T-helper 1 cell (primary cell): ENCODE results near the gene NRXN2.
A peak's percentile ranks its signal among the peaks of the same experiment; 100 is the strongest.
"Not testable (repeated sequence)": the region's sequence is repeated elsewhere in the genome, so short reads cannot be mapped to it uniquely, and the experiment has no call there.

Experiments
- DNase-seq, 5 donors: peaks; one replicate each; pipeline ENCODE4 v3.0.0-alpha.2; 2012 to 2020

Gene NRXN2

GRCh38 chr11:64582885-64583284 lies 140.1 kb downstream of the NRXN2 start:
- no peak for DNase-seq

DNA sequence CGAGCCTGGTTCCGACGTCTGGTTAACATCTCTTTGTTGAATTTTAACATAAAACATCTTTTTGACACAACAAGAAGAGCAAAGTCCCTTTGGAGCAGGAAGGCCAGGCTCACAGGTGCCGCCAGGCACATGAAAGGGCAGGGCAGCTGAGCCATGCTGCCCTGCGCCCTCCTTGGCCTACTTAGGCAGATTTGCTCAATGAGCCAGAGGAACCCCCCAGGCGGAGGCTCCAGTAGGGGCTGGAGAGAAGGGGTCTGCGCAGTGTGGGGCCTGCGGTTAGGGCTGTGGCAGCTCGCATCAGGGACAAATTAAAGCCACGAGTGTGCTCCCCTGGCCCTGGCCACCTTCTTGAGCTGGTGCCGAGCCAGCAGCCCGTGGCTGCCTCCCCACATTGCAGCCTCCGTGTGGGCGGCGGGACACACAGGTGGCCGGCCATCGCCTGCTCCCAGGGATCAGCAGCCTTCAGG lies 141.9 kb downstream of the NRXN2 start:
- DNase-seq = no peak

DNA sequence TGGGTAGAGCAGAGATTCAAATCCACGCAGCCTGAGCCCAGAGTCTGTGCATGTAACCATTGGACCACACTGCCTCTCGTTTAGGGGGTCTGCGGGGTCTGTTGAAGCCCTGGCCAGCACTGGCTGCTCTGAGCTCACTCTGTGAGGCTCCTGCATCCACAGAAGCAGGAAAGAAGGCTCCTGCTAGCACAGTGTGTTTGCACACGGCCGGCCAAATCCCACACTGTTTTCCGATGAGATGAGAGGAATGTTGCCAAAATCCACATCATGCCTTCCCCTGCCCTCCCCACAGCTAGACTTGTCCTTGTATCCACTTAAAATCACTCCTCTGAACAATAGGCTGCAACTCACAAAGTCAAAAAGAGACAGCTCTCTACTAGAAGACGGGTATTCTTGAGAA lies 142.6 kb downstream of the NRXN2 start:
- no peak for DNase-seq

GRCh38 chr11:64577202-64577601 lies 145.8 kb downstream of the NRXN2 start:
- DNase-seq = no peak

DNA sequence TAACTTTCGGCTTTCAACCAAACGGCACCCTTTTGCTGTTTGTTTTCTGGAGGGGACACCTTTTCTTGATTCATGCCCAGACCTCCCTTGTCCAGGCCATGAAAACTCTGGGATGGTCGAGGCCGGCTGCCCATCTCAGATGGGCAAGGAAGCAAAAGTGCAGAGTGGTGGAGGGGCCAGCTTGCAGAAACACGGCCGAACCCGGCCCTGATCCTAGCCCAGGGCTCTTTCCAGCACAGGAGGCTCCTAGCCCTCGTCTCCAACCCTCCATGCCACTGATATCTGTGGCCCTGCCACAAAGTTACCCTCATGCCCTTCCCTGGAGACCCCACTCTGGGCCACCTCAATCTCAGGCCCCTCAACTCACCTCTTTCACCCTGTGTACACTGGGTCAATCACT lies 150.9 kb downstream of the NRXN2 start:
- DNase-seq = no peak

DNA sequence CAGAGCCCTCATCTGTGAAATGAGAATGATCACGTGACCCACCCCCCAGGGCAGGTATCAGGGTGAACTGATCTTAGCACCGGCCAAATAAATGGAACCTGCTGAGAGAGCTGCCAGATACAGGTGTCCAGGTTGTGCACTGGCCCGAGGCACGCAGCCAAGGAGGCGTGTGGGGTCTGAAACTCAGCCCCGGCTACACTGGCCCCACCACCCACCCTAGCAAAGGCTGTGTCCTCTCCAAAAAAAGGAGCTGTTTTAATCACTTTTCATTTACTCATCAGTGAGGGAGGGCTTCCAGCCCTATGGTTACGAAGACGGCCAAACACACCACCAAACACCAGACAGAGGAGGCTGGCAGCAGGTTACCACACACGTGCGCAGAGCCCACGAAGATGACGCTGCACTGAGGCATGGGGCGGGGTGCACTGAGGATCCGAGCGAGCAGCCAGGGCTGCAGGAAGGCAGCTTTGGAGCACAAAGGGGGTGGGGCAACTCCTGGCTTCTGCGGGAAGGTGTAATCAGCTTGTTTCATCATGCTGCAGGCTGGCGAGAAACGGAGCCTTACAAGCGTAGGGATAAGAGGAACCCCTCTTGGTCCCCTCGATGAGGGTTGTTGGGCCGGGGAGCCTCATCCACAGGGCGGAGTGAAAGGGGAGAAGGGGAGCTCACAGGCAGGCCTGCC lies 151.4 kb downstream of the NRXN2 start:
- no peak for DNase-seq

DNA sequence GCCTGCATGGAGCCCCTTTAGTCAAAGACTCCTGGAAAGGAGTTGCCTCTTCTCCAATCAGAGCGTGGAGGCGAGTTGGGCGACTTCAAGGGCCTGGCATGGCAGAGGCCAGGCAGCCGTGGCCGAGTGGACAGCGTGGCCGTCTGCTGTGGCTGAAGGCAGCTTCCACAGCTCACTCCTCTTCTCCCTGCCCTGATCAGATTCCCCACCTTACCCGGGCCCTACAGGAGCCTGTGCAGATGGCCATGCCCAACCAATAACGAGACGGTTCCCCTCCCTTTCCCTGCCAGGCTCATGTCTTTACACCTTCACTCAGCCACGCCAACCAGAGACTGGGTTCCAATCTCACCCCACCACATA lies 152.0 kb downstream of the NRXN2 start:
- DNase-seq = no peak

DNA sequence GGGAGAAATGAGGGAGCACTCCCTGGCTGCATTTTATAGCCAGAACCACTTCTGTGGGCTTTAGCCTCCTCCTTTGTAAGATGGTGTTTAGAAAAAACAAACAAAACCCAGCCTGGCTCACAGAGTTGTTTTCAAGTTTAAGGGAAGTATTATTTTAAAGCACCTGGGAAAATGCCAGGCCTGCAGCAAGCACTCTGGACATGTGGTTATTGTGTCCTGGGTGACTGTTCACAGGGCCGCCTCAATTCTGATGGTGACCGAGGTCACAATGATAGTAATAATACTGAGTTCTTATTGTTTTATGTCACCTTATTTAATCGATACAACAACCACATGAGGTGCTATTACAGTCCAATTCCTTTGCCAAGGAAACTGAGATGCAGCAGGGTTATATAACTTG lies 152.7 kb downstream of the NRXN2 start:
- no peak for DNase-seq

- DNase-seq = no peak
These were observed 153.6 kb downstream of the NRXN2 start for GRCh38 chr11:64569300-64569970.

- DNase-seq = no peak
These were observed 154.3 kb downstream of the NRXN2 start for GRCh38 chr11:64568584-64569140.

DNA sequence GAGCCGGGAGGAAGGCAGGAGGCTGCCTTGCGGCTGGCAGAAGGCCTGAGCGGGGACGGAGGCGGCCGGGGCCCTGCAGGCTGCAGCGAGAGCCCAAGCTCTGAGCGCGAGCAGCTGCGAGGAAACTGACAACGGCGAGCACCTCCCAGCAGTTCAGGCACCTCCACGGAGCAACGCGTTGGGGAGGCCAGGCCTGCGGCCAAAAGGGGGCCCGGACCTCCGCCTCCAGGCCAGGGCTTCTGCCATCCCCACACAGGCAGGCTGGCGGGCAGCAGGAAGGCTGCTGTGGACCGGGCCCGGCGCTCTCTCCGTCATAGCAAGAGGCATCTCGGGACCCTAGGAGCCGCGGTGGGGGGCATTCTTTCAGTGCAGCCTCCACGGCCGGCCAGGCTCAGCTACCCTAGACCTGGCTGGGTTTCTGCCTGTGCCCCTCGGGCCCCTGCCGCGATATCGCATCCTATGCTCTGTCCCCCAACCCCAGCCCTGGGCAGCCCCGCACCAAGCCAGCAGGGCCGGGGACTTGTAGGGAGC lies 154.9 kb downstream of the NRXN2 start:
- DNase-seq = no peak

DNA sequence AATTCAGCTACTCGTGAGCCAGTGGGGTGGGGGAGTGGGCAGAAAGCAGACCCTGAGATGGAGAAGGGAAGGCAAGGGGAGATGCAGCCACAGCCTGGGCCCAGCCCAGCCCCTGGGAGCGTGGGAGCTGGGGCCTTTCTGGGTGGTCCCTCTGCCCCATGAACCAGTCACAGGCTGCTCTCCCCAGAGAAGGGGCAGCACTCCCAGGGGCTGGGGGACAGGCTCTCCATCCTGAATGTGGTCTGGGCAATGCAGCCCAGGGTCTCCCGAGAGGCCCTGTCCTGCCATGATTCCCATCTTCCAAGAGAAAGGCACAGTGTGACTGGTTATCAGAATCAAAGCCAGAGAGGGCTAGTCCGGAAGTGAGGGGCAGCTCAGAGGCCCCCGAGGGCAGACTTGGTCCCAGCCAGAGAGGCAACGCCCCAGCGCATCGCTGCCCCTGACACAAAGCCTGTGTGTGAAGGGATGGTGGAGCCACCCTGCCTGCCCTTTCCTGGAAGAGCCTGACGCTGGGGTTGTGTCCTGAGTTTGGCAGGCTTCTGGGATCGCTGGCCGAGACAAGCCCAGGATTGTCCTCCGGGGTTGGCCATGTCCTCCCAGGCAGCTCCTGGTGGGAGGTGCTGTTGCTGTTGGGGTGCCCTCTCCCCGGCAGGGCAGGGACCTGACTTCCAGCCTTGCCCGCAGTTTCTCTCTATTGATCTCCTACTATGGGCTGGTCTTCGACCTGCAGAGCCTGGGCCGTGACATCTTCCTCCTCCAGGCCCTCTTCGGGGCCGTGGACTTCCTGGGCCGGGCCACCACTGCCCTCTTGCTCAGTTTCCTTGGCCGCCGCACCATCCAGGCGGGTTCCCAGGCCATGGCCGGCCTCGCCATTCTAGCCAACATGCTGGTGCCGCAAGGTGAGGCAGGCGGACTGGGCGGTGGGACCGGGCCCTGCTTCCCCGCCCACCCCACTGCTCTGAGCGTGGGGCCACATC lies 155.8 kb downstream of the NRXN2 start:
- no peak for DNase-seq

DNA sequence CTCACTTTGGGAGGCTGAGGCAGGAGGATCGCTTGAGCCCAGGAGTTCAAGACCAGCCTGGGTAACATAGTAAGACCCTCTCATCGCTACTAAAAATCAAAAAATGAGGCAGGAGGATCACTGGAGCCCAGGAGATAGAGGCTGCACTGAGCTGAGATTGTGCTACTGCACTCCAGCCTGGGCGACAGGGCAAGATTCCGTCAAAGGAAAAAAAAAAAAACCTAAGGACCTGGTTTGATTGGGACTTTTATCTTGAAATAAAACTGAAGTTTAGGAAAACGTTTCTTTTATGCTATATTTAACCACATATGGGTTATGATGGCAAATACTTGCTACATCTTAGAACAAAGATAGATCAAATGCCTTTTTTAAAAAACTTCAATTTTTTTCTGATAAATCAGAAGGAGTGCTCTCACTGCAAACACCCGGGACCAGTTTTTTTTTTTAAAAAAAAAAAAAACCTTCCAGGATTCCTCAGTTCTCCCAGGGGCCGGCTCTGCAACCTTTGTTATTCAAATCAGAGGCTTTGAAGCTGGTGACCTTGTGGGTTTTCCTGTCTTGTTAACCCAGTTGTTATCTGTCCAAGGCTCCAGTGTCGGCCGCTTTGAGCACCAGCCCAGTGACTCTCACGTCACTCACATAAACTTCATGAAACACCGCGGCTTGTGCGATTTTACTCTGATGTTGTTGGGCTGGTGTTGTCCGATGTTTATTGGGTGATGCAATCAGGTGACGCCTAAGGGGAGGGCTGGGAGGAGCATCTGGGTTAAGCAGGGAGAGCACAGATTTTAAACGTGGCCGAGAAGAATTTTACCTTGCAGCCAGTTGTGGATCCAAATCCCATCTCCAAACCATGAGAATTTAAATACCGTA lies 156.7 kb downstream of the NRXN2 start:
- peak in 2 of 5 donors; percentile 3 to 45 for DNase-seq

DNA sequence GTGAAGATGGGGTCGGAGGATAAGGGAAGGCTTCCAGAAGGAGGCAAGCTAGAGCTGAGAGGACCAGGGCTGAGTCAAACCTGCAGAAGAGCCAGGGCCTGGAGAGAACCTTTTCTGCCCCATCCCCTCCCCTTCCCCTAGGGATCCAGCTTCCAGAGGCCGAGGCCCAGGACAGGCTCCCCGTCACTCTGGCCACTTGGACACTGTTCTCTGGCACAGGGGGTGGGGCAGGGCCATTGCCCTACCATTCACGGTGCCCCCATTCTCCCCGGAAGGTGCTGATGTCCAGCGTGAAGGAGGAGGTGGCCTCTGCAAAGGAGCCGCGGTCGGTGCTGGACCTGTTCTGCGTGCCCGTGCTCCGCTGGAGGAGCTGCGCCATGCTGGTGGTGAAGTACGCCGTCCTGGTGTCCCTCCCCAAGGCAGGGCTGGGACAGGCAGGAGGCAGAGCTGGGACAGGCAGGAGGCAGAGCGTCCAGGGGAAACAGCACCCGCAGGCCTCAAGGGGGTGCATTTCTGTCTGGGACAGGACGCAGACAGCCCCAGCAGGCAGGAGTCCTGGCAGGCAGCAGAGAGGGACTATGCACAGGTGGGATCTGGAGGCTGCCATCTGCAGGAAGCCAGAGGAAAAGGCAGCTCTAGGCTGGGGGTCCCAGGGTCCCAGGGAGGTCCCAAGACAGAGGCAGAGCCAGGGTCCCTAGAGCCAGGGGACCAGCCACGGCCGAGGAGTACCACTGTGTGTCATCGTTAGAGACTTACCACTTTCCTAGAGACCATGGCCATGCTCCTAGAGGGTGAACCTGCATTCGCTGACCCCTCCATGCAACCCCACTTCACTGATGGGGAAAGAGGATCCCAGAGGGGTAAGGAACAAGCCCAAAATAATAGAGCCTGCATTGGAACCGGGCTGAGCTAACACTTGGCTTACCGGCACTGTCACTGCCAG lies 157.8 kb downstream of the NRXN2 start:
- DNase-seq = no peak

DNA sequence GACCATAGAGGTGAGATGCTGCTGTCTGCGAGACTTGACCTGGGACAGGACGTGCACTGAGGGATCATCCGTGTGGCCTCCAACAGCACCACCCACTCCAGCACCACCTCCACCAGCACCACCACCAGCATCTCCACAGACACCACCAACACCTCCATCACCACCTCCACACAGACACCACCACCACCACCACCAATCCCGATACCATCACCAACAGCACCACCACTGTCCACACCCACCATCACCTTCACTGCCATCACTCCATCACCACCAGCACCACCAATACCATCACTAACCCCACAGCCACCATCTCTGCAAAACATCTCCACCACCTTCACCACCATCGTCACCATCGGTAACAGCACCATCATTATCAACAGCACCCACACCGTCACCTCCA lies 158.6 kb downstream of the NRXN2 start:
- no peak for DNase-seq

DNA sequence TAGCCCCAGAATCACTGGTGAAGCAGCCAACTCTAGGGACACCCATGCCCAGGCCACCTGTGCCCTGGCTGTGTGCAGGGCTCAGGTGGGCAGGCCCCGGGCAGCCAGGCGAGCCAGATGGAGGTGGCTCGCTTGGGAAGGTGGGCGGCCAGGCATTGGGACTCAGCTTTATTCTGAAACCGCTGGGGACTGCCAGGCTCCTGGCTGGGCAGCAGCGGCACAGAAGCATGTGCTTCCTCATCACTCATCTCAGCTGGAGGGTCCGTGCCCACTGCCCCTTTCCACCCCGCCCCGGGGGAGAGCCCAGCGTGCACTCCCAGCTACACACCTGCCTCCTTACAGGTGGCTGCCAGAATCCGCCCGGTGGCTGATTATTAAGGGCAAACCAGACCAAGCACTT lies 159.0 kb downstream of the NRXN2 start:
- DNase-seq = no peak

- no peak for DNase-seq
These were observed 160.2 kb downstream of the NRXN2 start for GRCh38 chr11:64562723-64563351.

GRCh38 chr11:64561984-64562722 lies 160.8 kb downstream of the NRXN2 start:
- no peak for DNase-seq

GRCh38 chr11:64561429-64561828 lies 161.6 kb downstream of the NRXN2 start:
- not testable (repeated sequence) for DNase-seq
